Stimulated activated CD4-positive, alpha-beta T cell treated with anti-CD3 and anti-CD28 coated beads, Interleukin-4, amount 100 ng/mL, for 4 hours (primary cell): ENCODE measurements around the gene INTS4.
"Not testable (repeated sequence)": the region's sequence is repeated elsewhere in the genome, so short reads cannot be mapped to it uniquely, and the experiment has no call there.

ENCODE experiments used
- DNase-seq, 2 experiments: peaks; one replicate each; pipeline ENCODE4 v3.0.0-alpha.2; 2020

INTS4 gene

GRCh38 chr11:77876045-77876444, 118.4 kb downstream of the INTS4 start:
- no peak for DNase-seq

- no peak for DNase-seq
These were observed 120.3 kb downstream of the INTS4 start for GRCh38 chr11:77874206-77874605.

- DNase-seq: no peak
These were observed 121.1 kb downstream of the INTS4 start for GRCh38 chr11:77873345-77873744.

- DNase-seq: no peak
These were observed 122.6 kb downstream of the INTS4 start for GRCh38 chr11:77871855-77872254.

- DNase-seq: no peak
These were observed 125.7 kb downstream of the INTS4 start for GRCh38 chr11:77868744-77869143.

- DNase-seq: no peak
These were observed 128.1 kb downstream of the INTS4 start for GRCh38 chr11:77866336-77866735.

- DNase-seq: no peak
These were observed 128.7 kb downstream of the INTS4 start for GRCh38 chr11:77865805-77866204.

GRCh38 chr11:77861444-77861843, 133.0 kb downstream of the INTS4 start:
- not testable (repeated sequence) for DNase-seq

GRCh38 chr11:77857906-77858457, 136.5 kb downstream of the INTS4 start:
- DNase-seq: not testable (repeated sequence)

- no peak for DNase-seq
These were observed 139.6 kb downstream of the INTS4 start for GRCh38 chr11:77854838-77855237.

GRCh38 chr11:77851503-77851902, 143.0 kb downstream of the INTS4 start:
- DNase-seq: no peak

GRCh38 chr11:77843700-77844099, 150.8 kb downstream of the INTS4 start:
- DNase-seq: not testable (repeated sequence)

GRCh38 chr11:77842441-77843121, 151.9 kb downstream of the INTS4 start:
- no peak for DNase-seq

GRCh38 chr11:77833302-77833701, 161.2 kb downstream of the INTS4 start:
- DNase-seq: no peak

- DNase-seq: no peak
These were observed 165.5 kb downstream of the INTS4 start for GRCh38 chr11:77828926-77829325.
